H1 (cell line): ENCODE measurements around the gene AMH. TPM values are rescaled to one million over a fixed set of nuclear protein-coding genes. Genes with fewer than 3 reads are reported as not detected.

ENCODE experiments used
- CTCF ChIA-PET: fragments of 300-600 bp; sonication (Branson Sonifier 250); formaldehyde crosslinking; loops from one replicate; lab custom pipeline; 2021; ENCODE audit not compliant: partially characterized antibody; lab: Charles Lee
- POLR2A ChIA-PET: fragments of 300-600 bp; sonication (Branson Sonifier 250); formaldehyde crosslinking; loops from one replicate; lab custom pipeline; 2021; ENCODE audit warnings: inconsistent platforms; ENCODE audit not compliant: partially characterized antibody; lab: Charles Lee
- DNase-seq, 2 experiments: peaks; one replicate each; pipeline versions ENCODE4 v3.0.0 to v3.0.0-alpha.2; 2010 to 2022; ENCODE audit warnings: low spot score in 2 of 2, low read depth in 1 of 2, mixed read lengths in 1 of 2
- FAIRE-seq: peaks from 2 replicates; lab custom pipeline; 2011; peaks lifted over from hg19 to GRCh38; lab: Jason Lieb, UNC
- H2AFZ ChIP-seq: 2 replicates; pipeline ENCODE4 v1.8.1; 2012; ENCODE audit warnings: low read length, inconsistent platforms
- H2AK5ac ChIP-seq: 2 replicates; pipeline ENCODE4 v1.6.1; 2013; ENCODE audit warnings: low read depth, low read length
- H2BK120ac ChIP-seq: replicated peaks from 2 replicates; pipeline ENCODE3; 2013; ENCODE audit warnings: low read depth, low read length, inconsistent platforms
- H2BK12ac ChIP-seq: 2 replicates; pipeline ENCODE4 v1.6.1; 2013; ENCODE audit warnings: low read depth, low read length
- H2BK15ac ChIP-seq: 2 replicates; pipeline ENCODE4 v1.6.1; 2013; ENCODE audit warnings: low read length
- H2BK20ac ChIP-seq: 2 replicates; pipeline ENCODE4 v1.6.1; 2013; ENCODE audit warnings: low read length
- H2BK5ac ChIP-seq: 2 replicates; pipeline ENCODE4 v1.6.1; 2013; ENCODE audit warnings: low read depth, low read length
- H3K14ac ChIP-seq: 2 replicates; pipeline ENCODE4 v1.6.1; 2013; ENCODE audit warnings: inconsistent platforms; ENCODE audit not compliant: insufficient read length
- H3K18ac ChIP-seq: 2 replicates; pipeline ENCODE4 v1.6.1; 2013; ENCODE audit warnings: low read length; ENCODE audit errors: extremely low read depth
- H3K23ac ChIP-seq: 2 replicates; pipeline ENCODE4 v1.6.1; 2013; ENCODE audit warnings: inconsistent platforms; ENCODE audit not compliant: insufficient read length
- H3K23me2 ChIP-seq: 2 replicates; pipeline ENCODE4 v1.6.1; 2013; ENCODE audit warnings: low read depth, low read length
- H3K27ac ChIP-seq: 2 replicates; pipeline ENCODE4 v1.6.1; 2011; ENCODE audit warnings: low read depth, low read length, inconsistent platforms
- H3K27me3 ChIP-seq, 4 experiments: replicated peaks in 1 of 4; 1 replicate in 1 of 4; 2 replicates in 3 of 4; pipeline versions ENCODE4 v1.6.1 to v1.8.1; 2011 to 2013; ENCODE audit warnings: low read length in 3 of 4, mild to moderate bottlenecking in 3 of 4, inconsistent platforms in 2 of 4, mixed read lengths in 2 of 4, moderate library complexity in 1 of 4; ENCODE audit not compliant: control insufficient read depth in 3 of 4, insufficient read depth in 3 of 4; ENCODE audit errors: extremely low read depth in 1 of 4
- H3K36me3 ChIP-seq, 4 experiments: 2 replicates each; pipeline versions ENCODE4 v1.6.1 to v1.8.1; 2011 to 2013; ENCODE audit warnings: mild to moderate bottlenecking in 4 of 4, low read length in 3 of 4, moderate library complexity in 2 of 4, control low read depth in 1 of 4, inconsistent platforms in 1 of 4; ENCODE audit not compliant: insufficient read depth in 4 of 4, control insufficient read depth in 2 of 4
- H3K4ac ChIP-seq: replicated peaks from 2 replicates; pipeline ENCODE3; 2013; ENCODE audit warnings: low read length, low read depth, mixed read lengths, inconsistent platforms; ENCODE audit not compliant: insufficient read length
- H3K4me1 ChIP-seq, 4 experiments: replicated peaks in 1 of 4; 1 replicate in 1 of 4; 2 replicates in 3 of 4; pipeline versions ENCODE4 v1.6.1 to v1.8.1; 2011 to 2013; ENCODE audit warnings: low read length in 3 of 4, inconsistent platforms in 2 of 4, mixed read lengths in 1 of 4; ENCODE audit not compliant: insufficient read depth in 4 of 4, control insufficient read depth in 3 of 4
- H3K4me2 ChIP-seq, 2 experiments: 2 replicates each; pipeline versions ENCODE4 v1.6.1 to v1.8.1; 2011 to 2013; ENCODE audit warnings: low read depth in 2 of 2, low read length in 2 of 2, control low read depth in 1 of 2, inconsistent platforms in 1 of 2, mild to moderate bottlenecking in 1 of 2; ENCODE audit not compliant: insufficient read depth in 1 of 2
- H3K4me3 ChIP-seq, 4 experiments: fragments of 200-600, 300-600 bp in 1 of 4; sonication (generic), shearing (Covaris generic), sonication (Bioruptor Twin) in 1 of 4; 2 replicates each; pipeline versions ENCODE4 v1.5.1 to v1.8.1; 2011 to 2016; ENCODE audit warnings: low read length in 4 of 4, low read depth in 3 of 4, control low read depth in 2 of 4, inconsistent platforms in 2 of 4, mild to moderate bottlenecking in 2 of 4, mixed read lengths in 1 of 4, moderate library complexity in 1 of 4; ENCODE audit not compliant: insufficient read depth in 2 of 4; ENCODE audit errors: extremely low read depth in 1 of 4
- H3K56ac ChIP-seq: replicated peaks from 2 replicates; pipeline ENCODE3; 2013; ENCODE audit warnings: low read depth, mild to moderate bottlenecking, mixed read lengths, low read length, inconsistent platforms; ENCODE audit not compliant: insufficient read length
- H3K79me1 ChIP-seq: 2 replicates; pipeline ENCODE4 v1.6.1; 2013; ENCODE audit warnings: low read depth, low read length, control low read depth
- H3K79me2 ChIP-seq, 2 experiments: 2 replicates each; pipeline versions ENCODE4 v1.6.1 to v1.8.1; 2012 to 2013; ENCODE audit warnings: low read length in 2 of 2, mild to moderate bottlenecking in 2 of 2, inconsistent platforms in 1 of 2; ENCODE audit not compliant: insufficient read depth in 2 of 2, control insufficient read depth in 1 of 2
- H3K9ac ChIP-seq, 4 experiments: replicated peaks in 1 of 4; 1 replicate in 1 of 4; 2 replicates in 3 of 4; pipeline versions ENCODE4 v1.6.1 to v1.8.1; 2011 to 2013; ENCODE audit warnings: low read depth in 3 of 4, low read length in 3 of 4, control low read depth in 2 of 4, mild to moderate bottlenecking in 2 of 4, moderate library complexity in 2 of 4, inconsistent platforms in 1 of 4; ENCODE audit errors: extremely low read depth in 1 of 4
- H3K9me3 ChIP-seq, 2 experiments: 2 replicates each; pipeline versions ENCODE4 v1.6.1 to v1.8.1; 2012 to 2013; ENCODE audit warnings: mild to moderate bottlenecking in 2 of 2, moderate library complexity in 2 of 2, control low read depth in 1 of 2, inconsistent platforms in 1 of 2, low read depth in 1 of 2, low read length in 1 of 2, mixed read lengths in 1 of 2; ENCODE audit not compliant: insufficient read depth in 2 of 2
- H4K20me1 ChIP-seq, 2 experiments: replicated peaks in 1 of 2; 2 replicates each; pipeline versions ENCODE3 to v1.8.1; 2011 to 2013; ENCODE audit warnings: inconsistent platforms in 2 of 2, low read length in 2 of 2, mild to moderate bottlenecking in 1 of 2; ENCODE audit not compliant: insufficient read depth in 2 of 2, control insufficient read depth in 1 of 2
- H4K5ac ChIP-seq: 2 replicates; pipeline ENCODE4 v1.6.1; 2013; ENCODE audit warnings: low read length, low read depth, mixed read lengths, inconsistent platforms; ENCODE audit not compliant: insufficient read length
- H4K8ac ChIP-seq: 2 replicates; pipeline ENCODE4 v1.8.0; 2013; ENCODE audit warnings: mild to moderate bottlenecking, moderate library complexity, low read length, inconsistent platforms; ENCODE audit not compliant: insufficient read depth; ENCODE audit errors: extremely low read depth
- H4K91ac ChIP-seq: replicated peaks from 2 replicates; pipeline ENCODE3; 2013; ENCODE audit warnings: low read length, mixed read lengths, inconsistent platforms; ENCODE audit not compliant: insufficient read length
- RNF2 ChIP-seq: fragments of 200-900, 300-1000 bp; sonication (generic); IDR thresholded peaks from 2 replicates; pipeline ENCODE4 v1.7.1; 2016; ENCODE audit warnings: borderline replicate concordance, low read depth, mild to moderate bottlenecking, antibody characterized with exemption, low read length; ENCODE audit not compliant: poor library complexity, severe bottlenecking; ENCODE audit errors: missing control alignments
- WGBS, 2 experiments: shearing (Covaris generic) in 1 of 2; methylation state at CpG; one replicate each; pipeline versions ENCODE4 v1.1.6 to v1.1.7; 2013 to 2015; ENCODE audit warnings: low lambda C conversion rate in 2 of 2, mixed read lengths in 2 of 2, inconsistent platforms in 1 of 2, low coverage in 1 of 2, missing lambda C conversion rate in 1 of 2; ENCODE audit not compliant: insufficient replicate concordance in 2 of 2, insufficient coverage in 1 of 2, insufficient read length in 1 of 2; ENCODE audit errors: extremely low coverage in 1 of 2, missing lambda C conversion rate in 1 of 2; 5-methylcytosine and 5-hydroxymethylcytosine counted together
- polyA plus RNA-seq, 7 experiments: library from polyadenylated mRNA; depleted of rRNA in 3 of 7; stranded (reverse) in 5 of 7; unstranded in 2 of 7; fragments of >200 nt in 5 of 7; fragments of 200-250 nt in 2 of 7; gene quantifications; 1 replicate in 5 of 7; 2 replicates in 1 of 7; 4 replicates in 1 of 7; pipeline versions ENCODE4 v1.2.1 to v1.2.3, GENCODE V29; 2011 to 2013; ENCODE audit warnings: missing spikeins in 2 of 7, mixed read lengths in 2 of 7
- total RNA-seq: library from RNA; stranded (reverse); fragmentation: NEBNext Ultra II Directional; extraction: Animal tissue kit (Norgen Biotek cat#: 25700); gene quantifications from 2 replicates; pipeline ENCODE4 v1.2.1, GENCODE V29; 2021
- TF ChIP-seq, protein P1 (sequence below): IDR thresholded peaks from 2 replicates; pipeline ENCODE4 v1.6.1; 2012; ENCODE audit warnings: inconsistent platforms

AMH gene
- total and polyA plus RNA-seq, 2 of the 8 experiments (the other 6 are each of a cell fraction or from before 2014, with no cell fraction given) = 10.5 to 15.4 TPM

DNA sequence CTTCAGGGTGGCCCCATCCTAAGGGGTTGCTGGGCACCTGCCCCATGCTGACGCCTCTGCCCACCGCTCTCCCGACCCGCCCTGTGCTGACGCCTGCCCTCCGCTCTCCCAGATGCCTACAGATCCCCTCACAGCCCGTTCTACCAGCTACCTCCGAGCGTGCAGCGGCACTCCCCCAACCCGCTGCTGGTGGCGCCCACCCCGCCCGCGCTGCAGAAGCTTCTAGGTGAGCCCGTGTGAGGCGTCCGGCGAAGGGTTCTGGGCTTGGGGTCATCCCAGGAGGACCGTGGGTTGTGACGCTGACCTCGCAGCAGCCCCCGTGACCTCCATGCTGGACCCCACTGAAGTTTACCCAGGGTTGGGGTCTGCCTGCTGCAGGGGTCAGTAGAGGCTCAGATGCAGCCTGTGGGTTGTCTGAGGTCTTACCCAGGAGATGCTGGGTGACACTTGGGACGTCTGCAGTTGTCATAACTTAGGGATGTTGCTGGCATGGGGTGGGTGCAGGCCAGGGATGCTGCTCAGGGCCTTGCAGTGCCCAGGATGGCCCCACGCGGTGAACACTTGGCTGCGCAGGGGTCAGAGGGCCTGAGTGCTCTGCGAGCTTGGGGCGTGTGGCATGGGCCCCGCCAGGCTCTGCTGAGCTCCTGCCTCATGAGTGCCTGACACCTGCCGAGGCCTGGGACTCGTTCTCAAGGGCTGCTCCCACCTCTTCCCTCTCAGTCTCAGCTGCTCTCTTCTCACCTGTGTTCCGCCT lies 38.0 kb upstream of the AMH start:
- no peak overlapping the region for H2AFZ ChIP-seq
- FAIRE-seq (no peak), DNase-seq (no peak)
- H3K56ac ChIP-seq = no peak overlapping the region
- peaks cover 0 to 16% of the 10 kb centered on the region in 2 experiments for H4K20me1 ChIP-seq
- H3K9ac ChIP-seq = no peak overlapping the region
- H3K9me3 ChIP-seq = no peaks in the 10 kb centered on the region
- H4K8ac ChIP-seq = no peak overlapping the region
- no peak overlapping the region for H3K18ac ChIP-seq
- ChIA-PET CTCF (interaction anchor here (0.5 to 8.1 kb wide), 6 partner anchors 9 to 374 kb away, joined by 3 to 50 read pairs (median 4); no protein-coding TSS in a partner anchor), POLR2A (interaction anchor here (1.1 kb wide), 1 partner anchor 27 kb away, joined by 5 read pairs; no protein-coding TSS in a partner anchor)
- WGBS, 2 experiments = 94% methylated on average over 26 of the region's 33 CpGs; no CpG with 5 or more reads in 1 of the 2 experiments
- no peaks in the 10 kb centered on the region; the same call in 1 of the 2 replicates for H3K79me1 ChIP-seq
- no peaks in the 10 kb centered on the region for H3K4me1 ChIP-seq
- no peak overlapping the region for H2BK12ac ChIP-seq
- H3K4me3 ChIP-seq = no peak overlapping the region
- H2BK120ac ChIP-seq = no peak overlapping the region
- H3K23ac ChIP-seq = no peak overlapping the region
- H4K91ac ChIP-seq = no peak overlapping the region
- no peak overlapping the region for H3K14ac ChIP-seq
- H2AK5ac ChIP-seq = no peak overlapping the region
- H2BK20ac ChIP-seq = no peak overlapping the region
- TF ChIP-seq RNF2 = no peak
- TF ChIP-seq, protein P1, sequence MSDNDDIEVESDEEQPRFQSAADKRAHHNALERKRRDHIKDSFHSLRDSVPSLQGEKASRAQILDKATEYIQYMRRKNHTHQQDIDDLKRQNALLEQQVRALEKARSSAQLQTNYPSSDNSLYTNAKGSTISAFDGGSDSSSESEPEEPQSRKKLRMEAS = no peak
- no peak overlapping the region for H3K4ac ChIP-seq
- H3K27ac ChIP-seq = no peak overlapping the region; the same call in 1 of the 2 replicates
- H3K79me2 ChIP-seq = no peaks in the 10 kb centered on the region
- no peak overlapping the region for H2BK15ac ChIP-seq
- peak overlapping the region; percentile 60; the same call in 1 of the 2 replicates for H2BK5ac ChIP-seq
- peaks cover 9 to 40% (median 28%) of the 10 kb centered on the region in 4 experiments; a peak in 6 of 8 replicates for H3K36me3 ChIP-seq
- H3K4me2 ChIP-seq = no peak overlapping the region
- no peaks in the 10 kb centered on the region for H3K23me2 ChIP-seq
- H4K5ac ChIP-seq = no peak overlapping the region
- no peaks in the 10 kb centered on the region for H3K27me3 ChIP-seq
